Right cardiac atrium (tissue), 5 donors: ENCODE data around the gene PDLIM4. TPM values are rescaled to one million over a fixed set of nuclear protein-coding genes. Genes with fewer than 3 reads are reported as not detected.
A peak's percentile ranks its signal among the peaks of the same experiment; 100 is the strongest.

Source experiments
- ATAC-seq, 2 donors: fragments of 200-7000 bp; cut with Tn5 transposase; one replicate each; pipeline versions ENCODE4 v1.8.0 to v1.9.1; 2020; ENCODE audit warnings: moderate library complexity in 2 of 2, mild to moderate bottlenecking in 1 of 2
- DNase-seq, 3 donors: peaks; one replicate each; pipeline ENCODE4 v3.0.0-alpha.2; 2020
- H3K27ac ChIP-seq: one replicate; pipeline ENCODE4 v1.5.1; 2013; ENCODE audit warnings: mild to moderate bottlenecking, low read length, control low read depth, moderate library complexity
- H3K27me3 ChIP-seq: one replicate; pipeline ENCODE4 v1.6.1; 2013; ENCODE audit not compliant: control insufficient read depth, insufficient read depth
- H3K4me1 ChIP-seq: one replicate; pipeline ENCODE4 v1.6.1; 2013; ENCODE audit warnings: low read length; ENCODE audit not compliant: control insufficient read depth, insufficient read depth
- H3K4me3 ChIP-seq: one replicate; pipeline ENCODE4 v1.5.1; 2013; ENCODE audit warnings: low read length, control low read depth
- H3K9me3 ChIP-seq: one replicate; pipeline ENCODE4 v1.6.1; 2013; ENCODE audit warnings: low read length; ENCODE audit not compliant: control insufficient read depth
- WGBS: extraction: QIAGEN DNeasy Blood & Tissue Kit; methylation state at CpG from one replicate; pipeline ENCODE4 v1.1.7; 2013; 5-methylcytosine and 5-hydroxymethylcytosine counted together
- intact Hi-C, 4 donors: fragments of 100-400 bp; cut with DNase I; formaldehyde crosslinking; loops; one replicate each; pipeline versions ENCODE4 v1.11.0 to v1.14.0; 2022 to 2023
- polyA plus RNA-seq: library from polyadenylated mRNA; stranded (reverse); fragments of 200-250 nt; gene quantifications from one replicate; pipeline ENCODE4 v1.2.3, GENCODE V29; 2013
- total RNA-seq, 4 donors: library from RNA; stranded (reverse); fragmentation: NEBNext Ultra II Directional; extraction: Animal tissue kit (Norgen Biotek cat#: 25700); gene quantifications; one replicate each; pipeline ENCODE4 v1.2.1, GENCODE V29; 2021
- donor health status: healthy with polysubstance abuse.
- donor health status: DM: no; HTN: yes; CAD: no.
- donor health status: DM: no; HTN: no; CAD: no.
- donor health status: DM: no; HTN: yes; CAD: no; lungs with severe emphysema.
- donor health status: DM: yes; HTN: yes; CAD: no.

PDLIM4 gene
- total and polyA plus RNA-seq, 5 donors = 35.0 to 113 (median 50.3) TPM

DNA sequence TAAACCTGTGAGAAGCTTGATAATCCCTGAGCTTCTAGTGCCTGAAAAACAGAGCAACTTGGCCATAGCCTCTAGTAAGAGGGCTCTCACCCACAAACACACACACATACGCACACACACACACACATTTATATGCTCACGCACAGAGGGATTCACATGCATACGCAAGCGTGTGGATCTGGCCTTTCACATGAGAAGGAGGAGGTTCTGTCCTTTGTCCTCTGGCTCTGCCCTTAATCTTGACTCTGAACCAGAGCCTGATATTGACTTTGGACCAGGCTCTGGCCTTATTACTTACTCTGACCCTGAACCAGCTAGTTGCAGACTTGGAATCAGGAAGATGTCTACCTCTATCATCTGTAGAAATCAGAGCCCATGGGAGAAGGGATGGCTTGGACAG, 19.8 kb upstream of the PDLIM4 start:
- intact Hi-C loops = loop anchor here in 1 of 4 donors (10.0 kb wide), 1 partner anchor 47 kb away; no protein-coding TSS in a partner anchor
- no peak overlapping the region for H3K27ac ChIP-seq
- H3K9me3 ChIP-seq = no peaks in the 10 kb centered on the region
- ATAC-seq (no peak), DNase-seq (no peak)
- H3K4me3 ChIP-seq = no peak overlapping the region
- H3K27me3 ChIP-seq = no peaks in the 10 kb centered on the region
- no peaks in the 10 kb centered on the region for H3K4me1 ChIP-seq
- WGBS = 93% methylated on average over 4 of the region's 4 CpGs

GRCh38 chr5:132238169-132238744, 19.2 kb upstream of the PDLIM4 start:
- WGBS = 7% methylated on average over 1 of the region's 1 CpG
- no peaks in the 10 kb centered on the region for H3K4me1 ChIP-seq
- intact Hi-C loops = loop anchor here in 1 of 4 donors (10.0 kb wide), 1 partner anchor 47 kb away; no protein-coding TSS in a partner anchor
- H3K9me3 ChIP-seq = no peaks in the 10 kb centered on the region
- no peaks in the 10 kb centered on the region for H3K27me3 ChIP-seq
- no peak overlapping the region for H3K27ac ChIP-seq
- DNase-seq (peak; percentile 75 to 89 (median 76)), ATAC-seq (peak; percentile 76 to 80)
- no peak overlapping the region for H3K4me3 ChIP-seq

- Histone ChIP-seq H3K27me3 (no peaks in the 10 kb centered on the region), H3K9me3 (no peaks in the 10 kb centered on the region), H3K4me1 (no peaks in the 10 kb centered on the region), H3K27ac (no peak overlapping the region), H3K4me3 (no peak overlapping the region)
- DNase-seq (no peak), ATAC-seq (no peak)
- intact Hi-C loops = loop anchor here in 1 of 4 donors (10.0 kb wide), 1 partner anchor 46 kb away; no protein-coding TSS in a partner anchor
- 76% methylated on average over 1 of the region's 1 CpG for WGBS
Measured at GRCh38 chr5:132238901-132239500, 18.5 kb upstream of the PDLIM4 start.

GRCh38 chr5:132239776-132240175, 17.7 kb upstream of the PDLIM4 start:
- ATAC-seq (no peak), DNase-seq (no peak)
- intact Hi-C loops = loop anchor here in 1 of 4 donors (10.0 kb wide), 1 partner anchor 45 kb away; no protein-coding TSS in a partner anchor
- Histone ChIP-seq H3K27ac (no peak overlapping the region), H3K27me3 (no peaks in the 10 kb centered on the region), H3K9me3 (no peaks in the 10 kb centered on the region), H3K4me3 (no peak overlapping the region), H3K4me1 (no peaks in the 10 kb centered on the region)

DNA sequence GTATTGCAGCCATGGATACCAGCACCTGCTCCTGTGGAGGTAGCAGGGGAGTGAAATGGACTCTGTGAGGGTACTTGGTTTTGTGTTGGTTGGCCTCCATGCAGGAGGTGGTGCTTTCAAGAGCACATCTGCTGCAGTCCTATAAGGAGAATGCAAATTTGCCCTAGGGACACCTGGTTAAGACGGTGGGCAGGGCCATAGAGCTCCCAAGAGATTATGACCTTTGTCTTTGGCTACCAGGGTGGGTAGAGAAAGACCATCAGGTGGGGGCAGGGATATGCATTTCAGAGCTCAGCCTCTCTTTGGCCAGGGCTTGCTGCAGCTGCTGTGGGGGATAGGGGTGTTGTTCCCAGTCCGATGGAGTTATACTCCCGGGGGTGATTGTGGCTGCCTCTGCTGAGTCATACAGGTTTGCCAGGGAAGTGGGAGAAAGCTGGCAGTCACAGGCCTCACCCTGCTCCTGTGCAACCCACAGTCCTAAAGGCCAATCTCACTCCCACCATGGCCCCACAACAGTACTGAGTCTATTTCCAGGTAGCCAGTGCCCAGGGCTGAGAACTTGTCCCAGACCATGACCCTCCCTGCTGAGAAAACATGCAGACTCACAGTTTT, 14.0 kb upstream of the PDLIM4 start:
- H3K9me3 ChIP-seq = no peaks in the 10 kb centered on the region

DNA sequence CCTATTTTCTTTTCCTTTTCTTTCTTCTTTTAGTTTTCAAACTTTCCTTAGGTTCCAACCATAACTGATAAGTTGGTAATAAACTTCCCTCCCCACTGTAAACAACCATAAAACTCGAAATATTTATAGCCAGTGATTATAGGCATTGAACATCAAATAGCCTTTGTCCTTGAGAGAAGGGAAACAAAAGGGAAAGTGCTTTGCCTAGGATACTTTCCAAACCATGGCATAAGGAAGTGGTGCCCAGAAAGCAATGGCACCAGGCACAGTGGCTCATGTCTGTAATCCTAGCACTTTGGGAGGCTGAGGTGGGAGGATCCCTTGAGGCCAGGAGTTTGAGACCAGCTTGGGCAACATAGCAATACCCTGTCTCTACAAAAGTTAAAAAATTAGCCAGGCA, 11.9 kb upstream of the PDLIM4 start:
- H3K27ac ChIP-seq = no peak overlapping the region
- intact Hi-C loops = no loop called here
- DNase-seq (no peak), ATAC-seq (no peak)
- H3K4me1 ChIP-seq = no peaks in the 10 kb centered on the region
- no peak overlapping the region for H3K4me3 ChIP-seq
- no peaks in the 10 kb centered on the region for H3K9me3 ChIP-seq
- WGBS = 64% methylated on average over 1 of the region's 1 CpG
- H3K27me3 ChIP-seq = no peaks in the 10 kb centered on the region

More for the DNA sequence above, 14.0 kb upstream of the PDLIM4 start:
- 95% methylated on average over 3 of the region's 3 CpGs for WGBS
- H3K27ac ChIP-seq = no peak overlapping the region
- no peak overlapping the region for H3K4me3 ChIP-seq
- intact Hi-C loops = no loop called here
- no peaks in the 10 kb centered on the region for H3K4me1 ChIP-seq
- H3K27me3 ChIP-seq = no peaks in the 10 kb centered on the region
- no peak for ATAC-seq
- DNase-seq = no peak

- ATAC-seq (no peak), DNase-seq (no peak)
- intact Hi-C loops = no loop called here
- Histone ChIP-seq H3K9me3 (no peaks in the 10 kb centered on the region), H3K4me1 (no peaks in the 10 kb centered on the region), H3K27me3 (no peaks in the 10 kb centered on the region), H3K27ac (no peak overlapping the region), H3K4me3 (no peak overlapping the region)
Measured at GRCh38 chr5:132246806-132247205, 10.7 kb upstream of the PDLIM4 start.

DNA sequence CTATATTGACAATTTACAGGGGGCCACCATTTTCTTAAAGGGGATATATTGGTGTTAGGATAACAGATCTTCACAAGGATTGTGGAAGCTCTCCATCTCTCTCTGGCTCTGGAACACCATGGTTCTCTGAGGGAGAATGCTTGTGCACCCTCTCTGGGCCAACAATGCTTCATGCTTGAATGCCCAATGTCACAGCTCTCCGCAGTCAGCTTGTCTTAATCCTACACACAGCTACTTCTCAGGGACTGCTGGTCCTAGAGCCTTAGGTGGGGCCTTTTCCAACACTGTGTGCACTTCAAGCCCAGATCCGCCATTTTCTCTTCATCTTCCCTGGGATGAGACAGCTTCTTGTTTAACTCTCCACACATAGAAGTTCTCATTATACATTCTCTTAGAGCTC, 6.9 kb upstream of the PDLIM4 start:
- ATAC-seq = no peak
- intact Hi-C loops = no loop called here
- Histone ChIP-seq H3K27me3 (no peaks in the 10 kb centered on the region), H3K9me3 (no peaks in the 10 kb centered on the region), H3K27ac (no peak overlapping the region), H3K4me3 (no peak overlapping the region), H3K4me1 (peaks cover 9% of the 10 kb centered on the region)
- no peak for DNase-seq
- 97% methylated on average over 2 of the region's 2 CpGs for WGBS

- Histone ChIP-seq H3K27me3 (no peaks in the 10 kb centered on the region), H3K27ac (no peak overlapping the region), H3K4me1 (peaks cover 9% of the 10 kb centered on the region), H3K9me3 (no peaks in the 10 kb centered on the region), H3K4me3 (no peak overlapping the region)
- intact Hi-C loops = no loop called here
- DNase-seq (no peak), ATAC-seq (no peak)
- whole genome bisulfite sequencing = 93% methylated on average over 10 of the region's 10 CpGs
Measured at GRCh38 chr5:132251220-132251725, 6.2 kb upstream of the PDLIM4 start.

- Histone ChIP-seq H3K27ac (no peak overlapping the region), H3K9me3 (no peaks in the 10 kb centered on the region), H3K27me3 (no peaks in the 10 kb centered on the region), H3K4me3 (no peak overlapping the region), H3K4me1 (peaks cover 9% of the 10 kb centered on the region)
- 71% methylated on average over 4 of the region's 4 CpGs for WGBS
- DNase-seq (no peak), ATAC-seq (no peak)
- intact Hi-C loops = no loop called here
Measured at GRCh38 chr5:132253008-132253441, 4.5 kb upstream of the PDLIM4 start.
